GM23338 (cell line): ENCODE measurements around the gene POLD2. TPM values are rescaled to one million over a fixed set of nuclear protein-coding genes. Genes with fewer than 3 reads are reported as not detected.

Source experiments
- ATAC-seq: fragments of 200-7000 bp; cut with Tn5 transposase; 3 replicates; pipeline ENCODE4 v1.9.1; 2020
- DNase-seq: peaks from one replicate; pipeline ENCODE4 v3.0.0-alpha.2; 2015; ENCODE audit warnings: low spot score
- H2AFZ ChIP-seq: fragments of 200-600 bp; sonication (generic); 2 replicates; pipeline ENCODE4 v1.8.0; 2016; ENCODE audit warnings: antibody characterized with exemption, mild to moderate bottlenecking, moderate library complexity
- H3F3A ChIP-seq: fragments of 200-600 bp; sonication (generic); replicated peaks from 2 replicates; pipeline ENCODE4 v1.8.0; 2017; ENCODE audit warnings: antibody characterized with exemption, mixed run types, low read depth
- H3K27ac ChIP-seq: fragments of 200-600 bp; sonication (generic); 2 replicates; pipeline ENCODE4 v1.6.1; 2016; ENCODE audit warnings: low read depth
- H3K27me3 ChIP-seq: fragments of 200-600 bp; sonication (generic); 2 replicates; pipeline ENCODE4 v1.8.0; 2016; ENCODE audit warnings: mild to moderate bottlenecking, mixed run types, moderate library complexity; ENCODE audit not compliant: insufficient read depth
- H3K36me3 ChIP-seq: fragments of 200-600 bp; sonication (generic); 2 replicates; pipeline ENCODE4 v1.8.0; 2016; ENCODE audit warnings: mild to moderate bottlenecking; ENCODE audit not compliant: insufficient read depth
- H3K4me1 ChIP-seq: fragments of 200-600 bp; sonication (generic); 2 replicates; pipeline ENCODE4 v1.8.0; 2016; ENCODE audit warnings: mild to moderate bottlenecking, moderate library complexity; ENCODE audit not compliant: insufficient read depth
- H3K4me2 ChIP-seq: fragments of 200-600 bp; sonication (generic); 2 replicates; pipeline ENCODE4 v1.7.1; 2017; ENCODE audit warnings: mixed run types
- H3K4me3 ChIP-seq: fragments of 200-600 bp; sonication (generic); 2 replicates; pipeline ENCODE4 v1.6.1; 2016; ENCODE audit warnings: mixed run types
- H3K79me2 ChIP-seq: fragments of 200-600 bp; sonication (generic); replicated peaks from 2 replicates; pipeline ENCODE4 v1.8.0; 2017; ENCODE audit warnings: mild to moderate bottlenecking; ENCODE audit not compliant: insufficient read depth
- H3K9me2 ChIP-seq: fragments of 200-600 bp; sonication (generic); 2 replicates; pipeline ENCODE4 v1.8.0; 2017; ENCODE audit not compliant: insufficient read depth
- H4K20me1 ChIP-seq: fragments of 200-600 bp; sonication (generic); replicated peaks from 2 replicates; pipeline ENCODE4 v1.8.0; 2017; ENCODE audit warnings: mild to moderate bottlenecking; ENCODE audit not compliant: insufficient read depth
- H3K27ac Mint-ChIP-seq: 2 replicates; pipeline ENCODE4 v1.8.0; 2020; ENCODE audit warnings: inconsistent platforms, mild to moderate bottlenecking, moderate library complexity, mixed read lengths
- H3K27me3 Mint-ChIP-seq: 3 replicates; pipeline ENCODE4 v1.8.0; 2022; ENCODE audit warnings: low read depth, mild to moderate bottlenecking, moderate library complexity, mixed read lengths, inconsistent platforms; ENCODE audit not compliant: insufficient read depth, poor library complexity
- H3K36me3 Mint-ChIP-seq: 3 replicates; pipeline ENCODE4 v1.8.0; 2021; ENCODE audit warnings: low read depth, mild to moderate bottlenecking, inconsistent platforms, moderate library complexity, mixed read lengths
- H3K4me1 Mint-ChIP-seq: 3 replicates; pipeline ENCODE4 v1.8.0; 2020; ENCODE audit warnings: mild to moderate bottlenecking, inconsistent platforms, mixed read lengths
- H3K4me3 Mint-ChIP-seq: 3 replicates; pipeline ENCODE4 v1.8.0; 2021; ENCODE audit warnings: moderate library complexity, mild to moderate bottlenecking, inconsistent platforms, mixed read lengths
- H3K9me3 Mint-ChIP-seq: 3 replicates; pipeline ENCODE4 v1.8.0; 2020; ENCODE audit warnings: moderate library complexity, mild to moderate bottlenecking, inconsistent platforms, mixed read lengths
- POLR2AphosphoS5 ChIP-seq: IDR thresholded peaks from 2 replicates; pipeline ENCODE4 v1.6.1; 2016; ENCODE audit warnings: antibody characterized with exemption, low read depth
- ZNF331 ChIP-seq: fragments of 250-450 bp; sonication (Bioruptor Pico); IDR thresholded peaks from 2 replicates; pipeline ENCODE4 v1.5.0; 2020; ENCODE audit warnings: low read depth, mild to moderate bottlenecking, moderate library complexity
- ZNF462 ChIP-seq: fragments of 250-450 bp; sonication (Bioruptor Pico); IDR thresholded peaks from 2 replicates; pipeline ENCODE4 v1.5.0; 2020; ENCODE audit warnings: mild to moderate bottlenecking, moderate library complexity
- polyA plus RNA-seq: library from polyadenylated mRNA; unstranded; fragments of >200 nt; fragmentation: Nextera tagmentation; extraction: Ambion mirVana; gene quantifications from 2 replicates; pipeline ENCODE4 v1.2.1, GENCODE V29; 2016
- total RNA-seq: library from RNA; depleted of rRNA; stranded (reverse); fragments of >200 nt; shearing (Covaris generic); gene quantifications from 2 replicates; pipeline ENCODE4 v1.2.3, GENCODE V29; 2014

Gene POLD2
- total and polyA plus RNA-seq, 2 experiments from 2014 or later, result 101 to 127 TPM

GRCh38 chr7:44093102-44093641 is 30.2 kb downstream of the POLD2 start:
- peaks cover 4% of the 10 kb centered on the region; the same call in 2 of the 3 replicates for H3K4me1 Mint-ChIP-seq
- H3K27me3 ChIP-seq, result no peaks in the 10 kb centered on the region
- peak overlapping the region; percentile 72; the same call in 1 of the 2 replicates for H2AFZ ChIP-seq
- H3K4me1 ChIP-seq, result no peaks in the 10 kb centered on the region
- H3K79me2 ChIP-seq, result no peaks in the 10 kb centered on the region
- H3K36me3 Mint-ChIP-seq, result no peaks in the 10 kb centered on the region
- no peaks in the 10 kb centered on the region for H3K9me2 ChIP-seq
- peaks cover 19% of the 10 kb centered on the region for H3K27me3 Mint-ChIP-seq
- H3K4me3 Mint-ChIP-seq, result no peak overlapping the region; the same call in 2 of the 3 replicates
- no peak overlapping the region for H3K27ac ChIP-seq
- H3K4me2 ChIP-seq, result no peak overlapping the region
- no peak overlapping the region for H3K4me3 ChIP-seq
- H3K9me3 Mint-ChIP-seq, result no peaks in the 10 kb centered on the region
- no peaks in the 10 kb centered on the region for H3F3A ChIP-seq
- no peaks in the 10 kb centered on the region for H4K20me1 ChIP-seq
- peak overlapping the region; percentile 72; the same call in 1 of the 2 replicates for H3K27ac Mint-ChIP-seq
- ATAC-seq (peak; percentile 31), DNase-seq (no peak)
- no peaks in the 10 kb centered on the region for H3K36me3 ChIP-seq
- TF ChIP-seq ZNF331 (CRISPR knock-in tag) (no peak), POLR2AphosphoS5 (no peak), ZNF462 (CRISPR knock-in tag) (no peak)
